HepG2 (cell line): ENCODE measurements around the gene NPSR1. TPM values are rescaled to one million over a fixed set of nuclear protein-coding genes. Genes with fewer than 3 reads are reported as not detected.
A peak's percentile ranks its signal among the peaks of the same experiment; 100 is the strongest.

Experiments used
- ATAC-seq: fragments of 200-7000 bp; cut with Tn5 transposase; 3 replicates; pipeline ENCODE4 v1.9.1; 2020; ENCODE audit warnings: mild to moderate bottlenecking, moderate library complexity
- BruUV-seq: library from RNA; stranded (reverse); fragments of 400-500 nt; replicated peaks from 2 replicates; lab custom pipeline; 2021; lab: Mats Ljungman, UMichigan
- CTCF ChIA-PET: fragments of 300-600 bp; formaldehyde crosslinking; extraction: SDS; loops from one replicate; lab custom pipeline; 2021; ENCODE audit warnings: low total read pairs, inconsistent platforms, low intra/inter-chr PET ratio; lab: Yijun Ruan, JAX
- POLR2A ChIA-PET: fragments of 350-600 bp; sonication (Branson Sonifier 250); formaldehyde crosslinking; loops from one replicate; lab custom pipeline; 2020; ENCODE audit warnings: antibody characterized with exemption, inconsistent platforms; lab: Yijun Ruan, JAX
- DNase-seq: peaks from one replicate; pipeline ENCODE4 v3.0.0-alpha.2; 2015; ENCODE audit warnings: low spot score
- FAIRE-seq: peaks from 3 replicates; lab custom pipeline; 2011; peaks lifted over from hg19 to GRCh38; lab: Jason Lieb, UNC
- H2AFZ ChIP-seq: one replicate; pipeline ENCODE4 v1.6.1; 2011; ENCODE audit warnings: low read length, inconsistent platforms
- H3K27ac ChIP-seq: fragments of 300-600 bp; 3 replicates; pipeline ENCODE4 v1.8.0; 2011; ENCODE audit warnings: mixed run types, mild to moderate bottlenecking, mixed read lengths, low read length, inconsistent platforms; ENCODE audit not compliant: insufficient read depth; ENCODE audit errors: extremely low read length
- H3K27me3 ChIP-seq, 2 experiments: fragments of 200-600 bp in 1 of 2; 2 replicates in 1 of 2; 3 replicates in 1 of 2; pipeline versions ENCODE4 v1.6.0 to v1.8.0; 2011; ENCODE audit warnings: low read length in 2 of 2, mild to moderate bottlenecking in 2 of 2, moderate library complexity in 2 of 2, inconsistent platforms in 1 of 2; ENCODE audit not compliant: insufficient read depth in 2 of 2, control insufficient read depth in 1 of 2
- H3K36me3 ChIP-seq, 2 experiments: fragments of 200-600 bp in 1 of 2; replicated peaks in 1 of 2; 2 replicates in 1 of 2; 3 replicates in 1 of 2; pipeline versions ENCODE4 v1.5.1 to v1.8.0; 2011; ENCODE audit warnings: low read length in 2 of 2, inconsistent platforms in 1 of 2; ENCODE audit not compliant: insufficient read depth in 2 of 2, control insufficient read depth in 1 of 2
- H3K4me1 ChIP-seq: 2 replicates; pipeline ENCODE4 v1.5.1; 2012; ENCODE audit warnings: low read length, inconsistent platforms; ENCODE audit not compliant: insufficient read depth
- H3K4me2 ChIP-seq: 2 replicates; pipeline ENCODE4 v1.6.0; 2011; ENCODE audit warnings: low read depth, low read length, inconsistent platforms
- H3K4me3 ChIP-seq, 3 experiments: fragments of 200-600 bp in 1 of 3; sonication (generic), shearing (Covaris generic) in 1 of 3; replicated peaks in 1 of 3; 2 replicates each; pipeline ENCODE4 v1.5.1; 2011 to 2016; ENCODE audit warnings: low read length in 3 of 3, inconsistent platforms in 2 of 3, low read depth in 2 of 3, mild to moderate bottlenecking in 2 of 3, control low read depth in 1 of 3, mixed read lengths in 1 of 3; ENCODE audit not compliant: insufficient read depth in 1 of 3
- H3K79me2 ChIP-seq: one replicate; pipeline ENCODE4 v1.6.1; 2011; ENCODE audit warnings: low read length, inconsistent platforms; ENCODE audit not compliant: insufficient read depth
- H3K9ac ChIP-seq: 2 replicates; pipeline ENCODE4 v1.6.0; 2011; ENCODE audit warnings: mild to moderate bottlenecking, low read depth, low read length, inconsistent platforms; ENCODE audit not compliant: insufficient read depth
- H3K9me3 ChIP-seq: 2 replicates; pipeline ENCODE4 v1.5.1; 2012; ENCODE audit warnings: mild to moderate bottlenecking, low read length
- H4K20me1 ChIP-seq: 2 replicates; pipeline ENCODE4 v1.6.0; 2011; ENCODE audit warnings: inconsistent platforms, mild to moderate bottlenecking, low read length, moderate library complexity; ENCODE audit not compliant: insufficient read depth
- CREB3 ChIP-seq: sonication (generic); formaldehyde crosslinking; IDR thresholded peaks from 2 replicates; pipeline ENCODE4 v1.5.0; 2020; ENCODE audit warnings: missing genetic modification reagents
- ELF4 ChIP-seq: sonication (generic); formaldehyde crosslinking; IDR thresholded peaks from 2 replicates; pipeline ENCODE4 v1.5.0; 2020; ENCODE audit warnings: missing genetic modification reagents, mild to moderate bottlenecking, moderate library complexity, borderline replicate concordance
- ERF ChIP-seq: IDR thresholded peaks from 2 replicates; pipeline ENCODE4 v1.6.1; 2018; ENCODE audit warnings: missing biosample characterization, missing genetic modification reagents
- SP1 ChIP-seq, 2 experiments: fragments of 450-650 bp in 1 of 2; sonication (generic) in 1 of 2; formaldehyde crosslinking in 1 of 2; IDR thresholded peaks; 2 replicates each; pipeline versions ENCODE4 v1.4.0 to v1.6.1; 2016 to 2020; ENCODE audit warnings: missing genetic modification reagents in 1 of 2
- SP4 ChIP-seq: sonication (generic); formaldehyde crosslinking; IDR thresholded peaks from 2 replicates; pipeline ENCODE4 v1.8.1; 2023; ENCODE audit warnings: mild to moderate bottlenecking, missing genetic modification reagents
- ZBTB49 ChIP-seq: sonication (generic); formaldehyde crosslinking; IDR thresholded peaks from 2 replicates; pipeline ENCODE4 v1.4.0; 2020; ENCODE audit warnings: missing genetic modification reagents, borderline replicate concordance
- ZFP90 ChIP-seq: sonication (generic); formaldehyde crosslinking; IDR thresholded peaks from 2 replicates; pipeline ENCODE4 v1.8.0; 2022; ENCODE audit warnings: missing genetic modification reagents, mild to moderate bottlenecking, inconsistent platforms, borderline replicate concordance
- ZMYM2 ChIP-seq: sonication (generic); formaldehyde crosslinking; IDR thresholded peaks from 2 replicates; pipeline ENCODE4 v1.8.0; 2022; ENCODE audit warnings: mild to moderate bottlenecking, missing genetic modification reagents
- ZNF264 ChIP-seq: sonication (generic); formaldehyde crosslinking; IDR thresholded peaks from 2 replicates; pipeline ENCODE4 v1.4.0; 2020; ENCODE audit warnings: missing genetic modification reagents
- ZNF281 ChIP-seq: sonication (generic); formaldehyde crosslinking; IDR thresholded peaks from 2 replicates; pipeline ENCODE4 v1.4.0; 2020; ENCODE audit warnings: missing genetic modification reagents, borderline replicate concordance
- ZNF451 ChIP-seq: sonication (generic); formaldehyde crosslinking; IDR thresholded peaks from 2 replicates; pipeline ENCODE4 v1.5.0; 2020; ENCODE audit warnings: mild to moderate bottlenecking, missing genetic modification reagents
- ZNF574 ChIP-seq: sonication (generic); formaldehyde crosslinking; IDR thresholded peaks from 2 replicates; pipeline ENCODE4 v1.4.0; 2020; ENCODE audit warnings: missing genetic modification reagents
- WGBS: methylation state at CpG from one replicate; pipeline ENCODE4 v1.1.6; 2017; ENCODE audit warnings: low lambda C conversion rate; 5-methylcytosine and 5-hydroxymethylcytosine counted together
- in situ Hi-C: cut with HindIII; loops from 2 replicates; pipeline ENCODE4 v1.10.0; 2017; ENCODE audit warnings: low pct_unique_long_range_greater_than_20kb; ENCODE audit not compliant: extremely low pct_ligation_motif_present
- intact Hi-C: fragments of 100-400 bp; cut with micrococcal nuclease; formaldehyde crosslinking; loops from one replicate; pipeline ENCODE4 v1.10.0; 2022; ENCODE audit not compliant: unreplicated experiment
- polyA plus RNA-seq, 8 experiments: library from polyadenylated mRNA; depleted of rRNA in 3 of 8; stranded (reverse) in 7 of 8; unstranded in 1 of 8; fragments of >200 nt; fragmentation: Illumina TruSeq in 4 of 8; extraction: Trizol in 4 of 8; gene quantifications; 2 replicates each; pipeline versions ENCODE4 v1.2.1 to v1.2.3, GENCODE V29; 2011 to 2016; ENCODE audit warnings: low read depth in 4 of 8, missing spikeins in 1 of 8, mixed read lengths in 1 of 8; ENCODE audit not compliant: insufficient read depth in 1 of 8
- total RNA-seq, 5 experiments: library from RNA; depleted of rRNA; stranded (reverse); fragments of >200 nt; fragmentation: Illumina TruSeq; extraction: Trizol; gene quantifications; 2 replicates each; pipeline ENCODE4 v1.2.3, GENCODE V29; 2016; ENCODE audit warnings: low read depth in 1 of 5

NPSR1 gene
- total and polyA plus RNA-seq, 2 of the 13 experiments (the other 11 are each of a cell fraction or from before 2014, with no cell fraction given) = not detected

GRCh38 chr7:34747867-34748727, 90.1 kb downstream of the NPSR1 start:
- CTCF ChIA-PET = no interaction called here
- TF ChIP-seq CREB3 (CRISPR knock-in tag) = 0 out of 2 replicates have a peak, but pooled peaks have one; percentile 43
- no peak for TF ChIP-seq ZNF264
- TF ChIP-seq ZFP90 (CRISPR knock-in tag) = peak; percentile 79; the same call in 1 of the 2 replicates
- peak; percentile 59; the same call in 1 of the 2 replicates for TF ChIP-seq ZNF281 (CRISPR knock-in tag)
- TF ChIP-seq ERF = peak; percentile 82
- TF ChIP-seq SP1 (IDR thresholded peaks at IDR 0.05) = no peak
- peak; percentile 18; the same call in 1 of the 2 replicates for TF ChIP-seq SP1 (CRISPR knock-in tag; IDR thresholded peaks at IDR 0.05)
- peak; percentile 79 for TF ChIP-seq ZMYM2 (CRISPR knock-in tag)
- TF ChIP-seq ZNF574 (CRISPR knock-in tag) = peak; percentile 59; the same call in 1 of the 2 replicates
- no peak for TF ChIP-seq ZBTB49 (CRISPR knock-in tag)
- TF ChIP-seq SP4 (CRISPR knock-in tag) = no peak
- no peak; the same call in 1 of the 2 replicates for TF ChIP-seq ZNF451
- no peak for TF ChIP-seq ELF4 (CRISPR knock-in tag)

More at GRCh38 chr7:34747867-34748727, 90.1 kb downstream of the NPSR1 start:
- peaks cover 75% of the 10 kb centered on the region for H3K4me1 ChIP-seq
- no peaks in the 10 kb centered on the region for H4K20me1 ChIP-seq
- H3K4me2 ChIP-seq = peak overlapping the region; percentile 81
- H3K4me3 ChIP-seq = peak overlapping the region in 2 of 3 experiments; percentile 18 to 42; a peak in 4 of 6 replicates
- H3K9me3 ChIP-seq = no peaks in the 10 kb centered on the region
- H2AFZ ChIP-seq = no peak overlapping the region
- BruUV-seq = no TSS peak
- in situ Hi-C loops (no loop called here), intact Hi-C loops (loop anchor here (1.0 kb wide), 1 partner anchor 9 kb away; no protein-coding TSS in a partner anchor)
- peak; percentile 95 for ATAC-seq
- H3K79me2 ChIP-seq = peaks cover 29% of the 10 kb centered on the region
- POLR2A ChIA-PET = interaction anchor here (1.1 to 4.3 kb wide), 4 partner anchors 8 to 66 kb away, joined by 3 to 72 read pairs (median 3); no protein-coding TSS in a partner anchor
- DNase-seq = peak; percentile 99
- peak overlapping the region; percentile 61 for H3K9ac ChIP-seq
- WGBS = 17% methylated on average over 8 of the region's 8 CpGs
- H3K27me3 ChIP-seq = no peaks in the 10 kb centered on the region
- H3K36me3 ChIP-seq = peaks cover 2 to 13% of the 10 kb centered on the region in 2 experiments
- peak overlapping the region; percentile 80 for H3K27ac ChIP-seq
- FAIRE-seq = peak; percentile 90
